ENCODE measurements around the gene COLGALT1. TPM values are rescaled to one million over a fixed set of nuclear protein-coding genes. Genes with fewer than 3 reads are reported as not detected.

The COLGALT1 gene
- total and polyA plus RNA-seq, 9 of the 15 experiments (the other 6 are each of a cell fraction or from before 2014, with no cell fraction given) = 4.9 to 119 (median 82.6) TPM

DNA sequence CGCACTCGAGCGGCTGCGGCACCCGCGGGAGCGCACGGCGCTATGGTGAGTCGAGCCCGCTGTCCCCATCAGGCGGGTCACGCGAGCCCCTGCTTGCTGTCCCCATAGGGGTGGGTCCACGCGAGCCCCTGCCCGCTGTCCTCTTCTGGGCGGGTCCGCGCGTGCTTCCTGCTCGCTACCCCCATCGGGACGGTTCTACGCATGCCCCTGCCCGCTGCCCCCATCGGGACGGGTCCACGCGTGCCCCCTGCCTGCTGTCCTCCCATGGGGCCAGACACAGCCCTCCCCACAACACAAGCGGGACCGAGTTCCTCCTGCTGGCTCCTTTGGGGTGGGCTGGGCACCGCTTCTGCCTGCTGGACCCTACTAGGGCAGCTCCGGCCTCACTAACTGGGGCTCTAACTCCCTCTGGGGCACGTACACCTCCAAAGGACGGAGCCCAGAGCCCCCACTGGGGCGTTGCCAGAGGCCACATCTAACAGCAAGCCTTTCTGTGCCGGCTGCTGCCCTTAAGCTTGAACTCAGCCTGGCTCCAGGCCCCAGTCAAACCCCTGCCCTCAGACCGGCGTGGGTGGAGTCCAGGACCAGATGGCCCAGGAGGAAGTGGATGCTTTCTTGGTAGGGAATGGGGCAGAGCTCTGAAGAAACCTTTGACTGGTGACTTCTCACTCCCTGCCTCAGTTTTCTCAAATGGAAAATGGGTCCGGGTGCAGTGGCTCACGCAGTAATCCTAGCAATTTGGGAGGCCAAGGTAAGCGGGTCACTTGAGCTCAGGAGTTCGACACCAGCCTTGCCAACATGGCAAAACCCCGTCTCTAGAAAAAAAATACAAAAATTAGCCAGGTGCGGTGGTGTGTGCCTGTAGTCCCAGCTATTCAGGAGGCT is 722 bp downstream of the COLGALT1 start (continued):
- TF ChIP-seq DPF2 (IDR thresholded peaks at IDR 0.05) (no peak), PHF20 (IDR thresholded peaks at IDR 0.05; ENCODE audit: partially characterized antibody) (peak; percentile 45), RBM22 (IDR thresholded peaks at IDR 0.05; ENCODE audit: low read depth, low read length, poor library complexity, severe bottlenecking) (no peak), ZNF696 (CRISPR knock-in tag; conservative IDR thresholded peaks at IDR 0.05) (no peak), TOE1 (IDR thresholded peaks at IDR 0.05; ENCODE audit: borderline replicate concordance) (0 out of 2 replicates have a peak, but pooled peaks have one; percentile 21), TOE1 (CRISPR knock-in tag; IDR thresholded peaks at IDR 0.05; ENCODE audit: borderline replicate concordance, low read depth) (no peak), EGR1 (conservative IDR thresholded peaks at IDR 0.05) (peak; percentile 74), ZNF780A (CRISPR knock-in tag; IDR thresholded peaks at IDR 0.05) (no peak), ZNF134 (CRISPR knock-in tag; conservative IDR thresholded peaks at IDR 0.05) (no peak), FOXK2 (conservative IDR thresholded peaks at IDR 0.05 in 1 of 2, IDR thresholded peaks at IDR 0.05 in 1 of 2; ENCODE audit: low read depth in 2 of 2) (no peak), MTF1 (CRISPR knock-in tag; IDR thresholded peaks at IDR 0.05; ENCODE audit: borderline replicate concordance) (no peak), NCOR1 (IDR thresholded peaks at IDR 0.05) (no peak), RBM39 (optimal IDR thresholded peaks at IDR 0.05; ENCODE audit: low read depth, low read length) (no peak), RBM17 (IDR thresholded peaks at IDR 0.05; ENCODE audit: borderline replicate concordance, low read depth, low read length) (no peak), CEBPG (CRISPR knock-in tag; IDR thresholded peaks at IDR 0.05) (no peak), CEBPG (tag; conservative IDR thresholded peaks at IDR 0.05 in 1 of 2, IDR thresholded peaks at IDR 0.05 in 1 of 2) (no peak), CCNT2 (IDR thresholded peaks at IDR 0.05; ENCODE audit: borderline replicate concordance, extremely low read depth, insufficient read length, low read depth, low read length) (no peak), LEF1 (IDR thresholded peaks at IDR 0.05) (no peak), ZNF766 (CRISPR knock-in tag; conservative IDR thresholded peaks at IDR 0.05) (no peak), NR2C2 (CRISPR knock-in tag; IDR thresholded peaks at IDR 0.05) (peak; percentile 42; the same call in 1 of the 2 replicates), NR2C2 (tag; IDR thresholded peaks at IDR 0.05) (peak; percentile 70), SIN3A (IDR thresholded peaks at IDR 0.05; ENCODE audit: borderline replicate concordance in 2 of 2, control insufficient read depth in 1 of 2, low read depth in 2 of 2, low read length in 2 of 2) (peak; percentile 28 to 53; a peak in 1 of 4 replicates), FOXM1 (IDR thresholded peaks at IDR 0.05; ENCODE audit: low read depth) (no peak), FOXM1 (CRISPR knock-in tag; IDR thresholded peaks at IDR 0.05; ENCODE audit: low read depth) (no peak), MTA1 (IDR thresholded peaks at IDR 0.05; ENCODE audit: borderline replicate concordance) (0 out of 2 replicates have a peak, but pooled peaks have one; percentile 39), KAT7 (CRISPR knock-in tag; IDR thresholded peaks at IDR 0.05; ENCODE audit: borderline replicate concordance) (no peak)
- TF ChIP-seq, protein P1, sequence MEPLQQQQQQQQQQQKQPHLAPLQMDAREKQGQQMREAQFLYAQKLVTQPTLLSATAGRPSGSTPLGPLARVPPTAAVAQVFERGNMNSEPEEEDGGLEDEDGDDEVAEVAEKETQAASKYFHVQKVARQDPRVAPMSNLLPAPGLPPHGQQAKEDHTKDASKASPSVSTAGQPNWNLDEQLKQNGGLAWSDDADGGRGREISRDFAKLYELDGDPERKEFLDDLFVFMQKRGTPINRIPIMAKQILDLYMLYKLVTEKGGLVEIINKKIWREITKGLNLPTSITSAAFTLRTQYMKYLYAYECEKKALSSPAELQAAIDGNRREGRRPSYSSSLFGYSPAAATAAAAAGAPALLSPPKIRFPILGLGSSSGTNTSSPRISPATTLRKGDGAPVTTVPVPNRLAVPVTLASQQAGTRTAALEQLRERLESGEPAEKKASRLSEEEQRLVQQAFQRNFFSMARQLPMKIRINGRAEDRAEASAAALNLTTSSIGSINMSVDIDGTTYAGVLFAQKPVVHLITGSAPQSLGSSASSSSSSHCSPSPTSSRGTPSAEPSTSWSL (CRISPR knock-in tag; IDR thresholded peaks at IDR 0.05; ENCODE audit: borderline replicate concordance) = 0 out of 2 replicates have a peak, but pooled peaks have one; percentile 53
- TF ChIP-seq, protein P2, sequence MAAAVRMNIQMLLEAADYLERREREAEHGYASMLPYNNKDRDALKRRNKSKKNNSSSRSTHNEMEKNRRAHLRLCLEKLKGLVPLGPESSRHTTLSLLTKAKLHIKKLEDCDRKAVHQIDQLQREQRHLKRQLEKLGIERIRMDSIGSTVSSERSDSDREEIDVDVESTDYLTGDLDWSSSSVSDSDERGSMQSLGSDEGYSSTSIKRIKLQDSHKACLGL (CRISPR knock-in tag; IDR thresholded peaks at IDR 0.05; ENCODE audit: borderline replicate concordance, poor library complexity, severe bottlenecking) = no peak

Data from K562 (cell line).